ENCODE results near the gene NUMB.

Gene NUMB

GRCh38 chr14:73472185-73473114 lies 14.1 kb upstream of the NUMB start:
- Mint-ChIP-seq H3K36me3 (ENCODE audit: low read depth) (no peaks in the 10 kb centered on the region), H3K4me1 (ENCODE audit: low read depth) (peaks cover 20% of the 10 kb centered on the region), H3K9me3 (no peaks in the 10 kb centered on the region), H3K27me3 (no peaks in the 10 kb centered on the region), H3K27ac (no peak overlapping the region), H3K4me3 (no peak overlapping the region)
- no peak for DNase-seq

- no peaks in the 10 kb centered on the region for H3K27me3 Mint-ChIP-seq
- H3K36me3 Mint-ChIP-seq (ENCODE audit: low read depth): no peaks in the 10 kb centered on the region
- H3K4me3 Mint-ChIP-seq: no peak overlapping the region
- DNase-seq: no peak
- H3K4me1 Mint-ChIP-seq (ENCODE audit: low read depth): peaks cover 25% of the 10 kb centered on the region
- H3K27ac Mint-ChIP-seq: no peak overlapping the region
- no peaks in the 10 kb centered on the region for H3K9me3 Mint-ChIP-seq
Observed at GRCh38 chr14:73471582-73472184, 13.3 kb upstream of the NUMB start.

- no peak overlapping the region for H3K27ac Mint-ChIP-seq
- peaks cover 48% of the 10 kb centered on the region for H3K4me1 Mint-ChIP-seq (ENCODE audit: low read depth)
- DNase-seq: no peak
- no peaks in the 10 kb centered on the region for H3K27me3 Mint-ChIP-seq
- H3K9me3 Mint-ChIP-seq: no peaks in the 10 kb centered on the region
- H3K4me3 Mint-ChIP-seq: no peak overlapping the region
- H3K36me3 Mint-ChIP-seq (ENCODE audit: low read depth): no peaks in the 10 kb centered on the region
Observed at GRCh38 chr14:73468828-73469375, 10.6 kb upstream of the NUMB start.

- H3K9me3 Mint-ChIP-seq: no peaks in the 10 kb centered on the region
- peaks cover 57% of the 10 kb centered on the region for H3K4me1 Mint-ChIP-seq (ENCODE audit: low read depth)
- peak; percentile 54 for DNase-seq
- no peaks in the 10 kb centered on the region for H3K27me3 Mint-ChIP-seq
- H3K36me3 Mint-ChIP-seq (ENCODE audit: low read depth): no peaks in the 10 kb centered on the region
- peak overlapping the region; percentile 65 for H3K4me3 Mint-ChIP-seq
- peak overlapping the region; percentile 94 for H3K27ac Mint-ChIP-seq
Observed at GRCh38 chr14:73467800-73468199, 9.5 kb upstream of the NUMB start.

- peak overlapping the region; percentile 94 for H3K27ac Mint-ChIP-seq
- no peaks in the 10 kb centered on the region for H3K9me3 Mint-ChIP-seq
- peak; percentile 78 for DNase-seq
- H3K27me3 Mint-ChIP-seq: no peaks in the 10 kb centered on the region
- H3K36me3 Mint-ChIP-seq (ENCODE audit: low read depth): no peaks in the 10 kb centered on the region
- H3K4me3 Mint-ChIP-seq: peak overlapping the region; percentile 65
- H3K4me1 Mint-ChIP-seq (ENCODE audit: low read depth): peaks cover 60% of the 10 kb centered on the region
Observed at GRCh38 chr14:73467377-73467776, 9.0 kb upstream of the NUMB start.

- no peaks in the 10 kb centered on the region for H3K9me3 Mint-ChIP-seq
- peak overlapping the region; percentile 65 for H3K4me3 Mint-ChIP-seq
- H3K4me1 Mint-ChIP-seq (ENCODE audit: low read depth): peaks cover 64% of the 10 kb centered on the region
- peak overlapping the region; percentile 94 for H3K27ac Mint-ChIP-seq
- H3K36me3 Mint-ChIP-seq (ENCODE audit: low read depth): no peaks in the 10 kb centered on the region
- H3K27me3 Mint-ChIP-seq: no peaks in the 10 kb centered on the region
- DNase-seq: no peak
Observed at GRCh38 chr14:73466861-73467260, 8.5 kb upstream of the NUMB start.

GRCh38 chr14:73465823-73466532 lies 7.6 kb upstream of the NUMB start:
- Mint-ChIP-seq H3K36me3 (ENCODE audit: low read depth) (no peaks in the 10 kb centered on the region), H3K27ac (no peak overlapping the region), H3K4me1 (ENCODE audit: low read depth) (peaks cover 66% of the 10 kb centered on the region), H3K4me3 (no peak overlapping the region), H3K9me3 (no peaks in the 10 kb centered on the region), H3K27me3 (no peaks in the 10 kb centered on the region)
- no peak for DNase-seq

GRCh38 chr14:73463411-73463810 lies 5.1 kb upstream of the NUMB start:
- Mint-ChIP-seq H3K36me3 (ENCODE audit: low read depth) (peaks cover under 1% of the 10 kb centered on the region), H3K4me1 (ENCODE audit: low read depth) (peaks cover 74% of the 10 kb centered on the region), H3K27me3 (no peaks in the 10 kb centered on the region), H3K27ac (peak overlapping the region; percentile 95), H3K9me3 (no peaks in the 10 kb centered on the region), H3K4me3 (peak overlapping the region; percentile 58)
- DNase-seq: peak; percentile 52

GRCh38 chr14:73462815-73463214 lies 4.5 kb upstream of the NUMB start:
- H3K9me3 Mint-ChIP-seq: no peaks in the 10 kb centered on the region
- H3K27me3 Mint-ChIP-seq: no peaks in the 10 kb centered on the region
- H3K27ac Mint-ChIP-seq: peak overlapping the region; percentile 95
- DNase-seq: no peak
- H3K4me3 Mint-ChIP-seq: peak overlapping the region; percentile 58
- H3K36me3 Mint-ChIP-seq (ENCODE audit: low read depth): peaks cover 5% of the 10 kb centered on the region
- H3K4me1 Mint-ChIP-seq (ENCODE audit: low read depth): peaks cover 68% of the 10 kb centered on the region

- Mint-ChIP-seq H3K27me3 (no peaks in the 10 kb centered on the region), H3K27ac (no peak overlapping the region), H3K4me1 (ENCODE audit: low read depth) (peaks cover 66% of the 10 kb centered on the region), H3K4me3 (no peak overlapping the region), H3K9me3 (no peaks in the 10 kb centered on the region), H3K36me3 (ENCODE audit: low read depth) (peaks cover 12% of the 10 kb centered on the region)
- no peak for DNase-seq
Observed at GRCh38 chr14:73462048-73462715, 3.8 kb upstream of the NUMB start.

GRCh38 chr14:73461478-73462047 lies 3.2 kb upstream of the NUMB start:
- H3K36me3 Mint-ChIP-seq (ENCODE audit: low read depth): peaks cover 12% of the 10 kb centered on the region
- H3K4me3 Mint-ChIP-seq: no peak overlapping the region
- no peaks in the 10 kb centered on the region for H3K27me3 Mint-ChIP-seq
- H3K9me3 Mint-ChIP-seq: no peaks in the 10 kb centered on the region
- DNase-seq: no peak
- no peak overlapping the region for H3K27ac Mint-ChIP-seq
- H3K4me1 Mint-ChIP-seq (ENCODE audit: low read depth): peaks cover 65% of the 10 kb centered on the region

- H3K36me3 Mint-ChIP-seq (ENCODE audit: low read depth): peaks cover 12% of the 10 kb centered on the region
- DNase-seq: no peak
- no peaks in the 10 kb centered on the region for H3K9me3 Mint-ChIP-seq
- H3K4me3 Mint-ChIP-seq: no peak overlapping the region
- H3K27ac Mint-ChIP-seq: no peak overlapping the region
- H3K4me1 Mint-ChIP-seq (ENCODE audit: low read depth): peaks cover 61% of the 10 kb centered on the region
- no peaks in the 10 kb centered on the region for H3K27me3 Mint-ChIP-seq
Observed at GRCh38 chr14:73460691-73461127, 2.4 kb upstream of the NUMB start.

- Mint-ChIP-seq H3K27ac (no peak overlapping the region), H3K4me1 (ENCODE audit: low read depth) (peaks cover 62% of the 10 kb centered on the region), H3K4me3 (no peak overlapping the region), H3K36me3 (ENCODE audit: low read depth) (peaks cover 12% of the 10 kb centered on the region), H3K27me3 (no peaks in the 10 kb centered on the region), H3K9me3 (no peaks in the 10 kb centered on the region)
- no peak for DNase-seq
Observed at GRCh38 chr14:73459959-73460358, 1.6 kb upstream of the NUMB start.

- H3K9me3 Mint-ChIP-seq: no peaks in the 10 kb centered on the region
- no peaks in the 10 kb centered on the region for H3K27me3 Mint-ChIP-seq
- no peak for DNase-seq
- peaks cover 53% of the 10 kb centered on the region for H3K4me1 Mint-ChIP-seq (ENCODE audit: low read depth)
- H3K4me3 Mint-ChIP-seq: peak overlapping the region; percentile 95
- H3K36me3 Mint-ChIP-seq (ENCODE audit: low read depth): peaks cover 12% of the 10 kb centered on the region
- peak overlapping the region; percentile 97 for H3K27ac Mint-ChIP-seq
Observed at GRCh38 chr14:73457924-73458182, 493 bp downstream of the NUMB start.

Data from activated T-cell treated with anti-CD3 and anti-CD28 coated beads, Interleukin-2, amount 50 U/mL, for 24 hours (primary cell).